Cerebellar nuclear complex (tissue), 1 donor: Measurements from ENCODE around the gene C1QTNF9.
"Not testable (repeated sequence)": the region's sequence is repeated elsewhere in the genome, so short reads cannot be mapped to it uniquely, and the experiment has no call there.

Experiments
- DNase-seq, 2 experiments: peaks; one replicate each; lab custom pipeline; 2025; lab: John Stamatoyannopoulos, UW

C1QTNF9 gene, protein sequence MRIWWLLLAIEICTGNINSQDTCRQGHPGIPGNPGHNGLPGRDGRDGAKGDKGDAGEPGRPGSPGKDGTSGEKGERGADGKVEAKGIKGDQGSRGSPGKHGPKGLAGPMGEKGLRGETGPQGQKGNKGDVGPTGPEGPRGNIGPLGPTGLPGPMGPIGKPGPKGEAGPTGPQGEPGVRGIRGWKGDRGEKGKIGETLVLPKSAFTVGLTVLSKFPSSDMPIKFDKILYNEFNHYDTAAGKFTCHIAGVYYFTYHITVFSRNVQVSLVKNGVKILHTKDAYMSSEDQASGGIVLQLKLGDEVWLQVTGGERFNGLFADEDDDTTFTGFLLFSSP

DNA sequence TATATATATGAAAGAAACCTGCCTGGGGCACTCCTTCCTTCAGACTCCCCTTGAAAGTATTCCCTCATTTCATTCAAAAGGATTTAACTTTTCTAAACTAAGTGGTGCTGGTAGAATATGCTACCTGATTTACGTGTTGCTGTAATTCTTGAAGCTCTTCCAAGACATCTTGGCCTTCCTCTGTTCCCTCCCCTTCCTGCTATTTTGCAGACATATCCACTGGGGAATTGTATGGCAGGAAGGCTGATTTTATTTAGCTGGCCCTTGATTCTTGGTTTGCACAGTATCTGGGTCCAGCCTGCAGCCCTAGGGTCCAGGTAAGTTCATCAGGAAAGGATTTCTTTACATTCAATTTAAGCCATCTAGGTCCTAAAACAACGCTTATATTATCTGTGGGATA is at the start of gene C1QTNF9:
Gene C1QTNF9 (plus strand): TSS at position 281 of the 400 bp plus-strand sequence. CDS start 6,424 bp downstream, outside the sequence.
- not testable (repeated sequence) for DNase-seq

DNA sequence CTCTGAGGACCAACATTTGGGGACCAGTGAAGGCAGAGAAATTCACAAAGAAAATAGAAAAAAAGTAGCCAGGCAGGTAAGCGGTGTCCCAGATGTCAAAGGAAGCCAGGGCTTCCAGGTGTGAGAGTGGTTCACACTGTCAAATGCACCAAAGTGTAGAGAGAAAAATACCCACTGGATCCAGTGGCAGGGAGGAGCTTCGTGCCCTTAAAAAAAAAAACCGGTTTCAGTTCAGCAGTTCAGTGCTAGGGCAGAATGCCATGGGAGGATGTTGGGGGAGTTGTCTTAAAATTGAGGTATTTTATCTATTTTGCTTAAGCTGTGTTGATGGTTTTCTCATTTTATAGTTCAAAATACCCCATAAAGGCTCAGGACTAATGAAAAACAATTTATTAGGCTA is 47.8 kb upstream of the C1QTNF9 start:
- DNase-seq = no peak

DNA sequence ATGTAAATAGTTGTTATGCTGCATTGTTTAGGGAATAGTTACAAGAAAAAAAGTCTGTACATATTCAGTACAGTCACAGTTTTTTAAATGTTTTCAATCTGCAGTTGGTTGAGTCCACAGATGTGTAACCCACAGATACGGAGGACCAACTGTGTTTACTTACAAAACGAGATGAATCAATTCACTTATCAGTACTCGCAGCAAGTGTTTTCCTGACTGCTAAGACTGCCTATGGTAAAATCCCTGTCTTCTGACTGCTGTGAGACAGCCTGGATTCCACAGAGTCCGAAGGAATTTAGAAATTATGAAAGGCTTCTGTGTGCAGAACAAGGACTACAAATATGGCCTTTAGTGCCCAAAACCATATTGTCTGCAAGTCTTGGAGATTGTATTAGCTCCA is 45.7 kb upstream of the C1QTNF9 start:
- no peak for DNase-seq

DNA sequence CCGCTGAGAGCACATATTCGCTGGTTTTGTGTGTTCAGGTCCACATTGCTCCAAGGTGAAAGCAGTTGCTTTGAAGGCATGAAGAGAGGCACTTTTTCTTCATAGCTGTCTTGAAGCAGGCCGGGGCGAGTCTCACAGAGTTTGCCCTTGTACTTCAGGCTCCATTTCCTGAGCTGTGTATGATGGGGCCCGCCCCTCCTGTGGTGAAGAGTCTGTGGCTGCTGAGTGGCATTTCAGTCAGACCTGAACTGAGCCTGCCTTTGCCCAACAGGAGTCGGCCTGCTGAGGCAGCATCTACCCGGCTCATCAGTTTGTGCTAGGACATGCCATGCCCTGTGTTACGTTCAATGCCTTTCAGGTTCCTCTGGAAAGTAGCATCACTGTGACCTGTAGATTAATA is 44.4 kb upstream of the C1QTNF9 start:
- no peak for DNase-seq

DNA sequence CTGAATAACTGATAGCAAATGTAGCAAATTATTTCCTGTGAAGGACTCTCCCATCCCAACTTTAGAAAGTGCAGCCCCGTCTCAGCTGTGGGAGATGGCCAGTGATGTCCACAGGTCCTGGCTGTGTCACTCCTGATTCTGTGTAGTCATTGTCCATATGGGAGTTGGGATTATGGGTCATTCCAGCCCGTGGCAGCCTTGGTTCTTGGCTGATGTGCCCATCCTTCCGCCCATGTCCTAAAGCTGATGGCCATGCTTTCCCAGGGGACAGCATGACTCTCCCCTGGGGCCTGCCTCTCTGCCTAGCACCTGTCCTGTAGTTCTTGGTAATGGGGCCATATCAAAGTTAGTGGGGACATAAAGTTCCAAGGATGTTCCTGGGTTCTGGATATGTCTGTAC is 43.9 kb upstream of the C1QTNF9 start:
- no peak for DNase-seq

DNA sequence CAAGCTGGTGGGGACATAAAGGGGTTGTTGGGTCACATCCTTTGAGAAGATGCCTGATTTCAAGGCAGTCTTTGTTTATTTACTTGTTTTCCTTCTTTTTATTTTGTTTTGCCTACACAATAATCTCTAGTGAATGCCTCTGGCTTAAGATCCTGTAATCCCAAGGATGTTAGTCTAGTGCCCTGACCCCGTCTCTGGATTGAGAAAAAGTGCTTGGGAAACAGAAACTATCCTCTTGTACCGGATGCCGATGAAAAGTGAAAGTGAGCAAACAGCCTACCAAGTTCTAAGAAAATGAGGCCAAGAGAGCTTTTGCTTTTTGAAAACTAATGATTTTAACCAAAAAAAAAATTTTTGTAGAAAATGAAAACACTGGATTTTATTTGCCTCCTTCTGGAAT is 42.1 kb upstream of the C1QTNF9 start:
- DNase-seq = no peak

DNA sequence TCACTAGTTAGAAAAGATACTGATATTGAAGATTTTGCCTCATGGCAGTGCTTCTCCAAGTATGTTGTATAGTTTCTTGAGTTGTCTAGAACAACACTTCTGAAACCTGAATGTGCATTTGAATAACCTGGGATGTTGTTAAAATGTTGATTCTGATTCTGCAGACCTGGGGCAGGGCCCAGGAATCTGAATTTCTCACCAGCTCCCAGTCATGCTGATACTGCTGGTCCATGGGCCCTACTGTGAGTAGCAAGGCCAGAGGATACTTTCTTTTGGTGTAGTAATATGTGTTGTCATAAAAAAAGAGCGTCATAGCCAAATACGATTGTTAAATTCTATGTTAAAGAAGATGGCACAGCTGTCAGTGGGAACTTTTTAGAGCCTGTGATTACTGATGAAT is 41.6 kb upstream of the C1QTNF9 start:
- no peak for DNase-seq

DNA sequence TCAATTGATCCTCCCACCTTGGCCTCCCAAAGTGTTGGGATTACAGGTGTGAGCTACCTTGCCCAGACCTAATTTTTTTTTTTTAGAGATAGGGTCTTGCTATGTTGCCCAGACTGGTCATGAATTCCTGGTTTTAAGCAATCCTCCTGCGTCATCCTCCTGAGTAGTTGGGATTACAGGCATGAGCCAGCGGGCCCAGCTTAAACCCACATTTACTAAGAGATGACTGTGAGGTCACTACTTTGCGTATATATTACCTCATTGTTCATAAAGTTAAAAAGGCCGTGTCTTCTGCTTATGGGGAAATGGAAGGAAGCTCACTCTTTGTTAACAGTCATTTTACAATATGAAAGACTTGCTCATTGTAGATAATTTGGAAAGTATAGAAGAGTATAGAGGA is 39.6 kb upstream of the C1QTNF9 start:
- DNase-seq = no peak

DNA sequence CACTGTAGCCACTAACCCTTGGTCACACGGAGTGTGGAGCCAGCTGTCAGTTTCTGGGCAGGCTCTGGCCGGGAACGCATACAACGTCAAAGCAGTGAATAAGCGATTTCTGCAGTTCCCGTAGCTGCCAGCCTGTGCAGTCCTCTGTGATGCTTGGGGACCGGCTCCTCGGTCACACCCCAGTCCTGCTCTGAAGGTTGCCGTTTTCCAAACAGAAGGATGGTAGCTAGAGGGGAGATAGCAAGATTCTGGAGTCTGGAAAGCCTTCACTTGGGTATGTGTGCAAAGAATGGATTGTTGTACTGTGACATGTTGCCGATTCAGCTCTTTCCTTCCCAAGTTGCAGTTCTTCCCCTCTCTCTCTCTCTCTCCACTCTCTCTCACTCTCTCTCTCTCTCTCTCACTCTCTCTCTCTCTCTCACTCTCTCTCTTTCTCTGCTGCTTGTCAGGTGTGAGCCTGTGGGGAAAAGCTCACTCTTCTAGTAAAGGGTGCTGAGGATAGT is 38.7 kb upstream of the C1QTNF9 start:
- no peak for DNase-seq

DNA sequence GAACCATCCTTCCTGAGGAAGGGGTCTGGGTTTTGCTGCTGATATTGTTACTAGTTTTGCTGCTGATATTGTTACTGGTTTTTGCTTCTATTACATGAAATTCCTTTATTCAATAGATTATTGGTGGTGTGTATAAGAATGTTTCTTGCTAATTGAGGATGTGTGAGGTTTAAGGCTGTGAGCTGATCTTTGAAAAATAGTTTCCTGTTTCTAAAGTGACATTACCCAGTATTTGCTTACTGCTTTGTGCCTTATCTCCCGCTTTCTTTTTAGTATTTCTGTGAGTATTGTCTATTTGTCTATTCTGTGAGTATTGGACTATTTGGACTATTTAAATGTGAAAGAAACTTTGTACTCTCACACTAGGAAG is 38.2 kb upstream of the C1QTNF9 start:
- DNase-seq = no peak

DNA sequence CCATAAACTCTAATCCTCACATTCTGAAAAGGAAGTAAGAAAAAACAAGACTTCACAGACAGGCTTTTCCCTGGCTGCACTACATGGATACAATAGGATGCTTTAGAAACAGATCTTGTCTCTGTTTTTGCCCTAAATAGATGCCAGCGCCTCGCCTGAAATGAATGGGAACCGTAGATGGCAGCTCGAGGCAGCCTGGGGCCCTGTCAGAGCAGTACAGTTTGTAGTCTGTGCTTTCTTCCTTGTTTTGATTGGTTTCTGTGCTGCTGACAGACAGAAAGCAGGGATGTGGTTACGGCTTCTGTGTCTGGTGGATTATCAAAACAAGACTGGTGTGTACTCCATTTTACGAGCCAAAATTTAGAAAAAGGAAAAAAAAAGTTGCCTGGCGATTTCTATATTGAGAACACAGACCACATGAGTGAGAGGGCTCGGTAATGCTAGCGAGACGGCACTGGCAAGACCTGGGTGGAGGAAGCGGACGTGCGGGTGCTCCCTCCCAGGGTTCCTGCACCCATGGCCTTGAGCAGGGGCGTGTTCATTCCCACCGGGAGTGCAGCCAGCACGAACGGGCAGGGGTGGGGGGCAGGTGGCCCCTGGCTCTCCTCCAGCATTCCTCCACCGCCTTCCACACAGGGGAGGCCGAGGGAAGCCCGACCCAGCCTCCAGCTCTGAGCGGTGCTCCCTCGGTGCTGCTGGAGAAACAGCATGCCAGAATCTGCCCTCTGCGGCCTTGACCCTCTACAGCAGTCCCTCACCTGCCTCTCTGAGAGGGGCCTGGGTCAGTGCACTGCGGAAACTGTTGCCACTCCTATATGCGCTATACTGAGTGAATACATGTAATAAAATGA is 37.6 kb upstream of the C1QTNF9 start:
- no peak for DNase-seq

DNA sequence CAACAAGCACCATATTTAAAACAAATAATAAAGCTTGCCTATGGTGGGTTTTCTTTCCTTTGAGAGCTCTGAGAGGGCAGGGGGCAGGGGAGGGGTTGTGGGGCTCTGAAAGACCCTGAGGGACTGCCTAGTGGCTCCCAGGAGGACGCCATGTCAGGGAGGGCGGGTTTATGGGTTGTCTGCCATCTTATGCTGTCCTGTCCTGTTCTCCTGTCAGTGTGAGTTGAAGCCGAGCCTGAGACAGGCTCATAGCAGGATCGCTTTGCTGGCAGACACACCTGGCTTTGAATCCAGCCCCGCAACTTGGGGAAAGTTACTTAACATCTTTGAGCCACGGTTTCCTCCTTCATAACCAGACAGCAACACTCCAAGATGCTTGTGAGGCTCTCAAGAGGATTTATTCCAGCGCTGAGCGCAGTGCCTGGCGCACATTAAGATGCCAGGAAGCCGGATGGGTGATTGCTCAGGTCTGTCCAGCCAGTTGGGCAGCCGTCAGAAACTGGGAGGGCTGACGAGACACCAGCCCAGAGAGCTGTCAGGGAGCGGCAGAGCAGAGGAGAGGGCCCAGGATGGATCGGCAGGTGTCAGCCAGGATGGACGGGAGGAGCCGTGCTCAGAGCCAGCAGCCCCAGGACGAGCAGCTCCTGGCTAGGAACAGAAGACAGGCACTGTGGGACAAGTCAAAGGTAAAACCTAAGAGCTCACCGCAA is 36.8 kb upstream of the C1QTNF9 start:
- DNase-seq = no peak

DNA sequence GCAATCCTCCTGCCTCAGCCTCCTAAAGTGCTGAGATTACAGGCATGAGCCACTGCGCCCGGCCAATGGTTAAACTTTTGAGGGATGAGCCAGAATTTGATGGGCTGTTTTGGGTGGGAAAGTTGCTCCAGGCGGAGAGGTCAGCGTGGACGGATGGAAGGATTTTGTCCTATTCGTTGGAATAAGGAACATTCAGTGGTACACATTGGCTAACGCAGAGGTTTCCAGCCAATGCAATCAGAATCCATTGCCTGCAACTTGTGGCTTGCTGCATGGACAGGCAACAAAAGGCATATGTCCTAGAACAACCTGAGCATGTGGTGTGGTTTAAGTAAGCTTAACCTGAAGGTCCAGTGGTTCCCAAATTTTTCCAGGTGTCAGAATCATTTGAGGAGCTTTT is 35.5 kb upstream of the C1QTNF9 start:
- DNase-seq = no peak

DNA sequence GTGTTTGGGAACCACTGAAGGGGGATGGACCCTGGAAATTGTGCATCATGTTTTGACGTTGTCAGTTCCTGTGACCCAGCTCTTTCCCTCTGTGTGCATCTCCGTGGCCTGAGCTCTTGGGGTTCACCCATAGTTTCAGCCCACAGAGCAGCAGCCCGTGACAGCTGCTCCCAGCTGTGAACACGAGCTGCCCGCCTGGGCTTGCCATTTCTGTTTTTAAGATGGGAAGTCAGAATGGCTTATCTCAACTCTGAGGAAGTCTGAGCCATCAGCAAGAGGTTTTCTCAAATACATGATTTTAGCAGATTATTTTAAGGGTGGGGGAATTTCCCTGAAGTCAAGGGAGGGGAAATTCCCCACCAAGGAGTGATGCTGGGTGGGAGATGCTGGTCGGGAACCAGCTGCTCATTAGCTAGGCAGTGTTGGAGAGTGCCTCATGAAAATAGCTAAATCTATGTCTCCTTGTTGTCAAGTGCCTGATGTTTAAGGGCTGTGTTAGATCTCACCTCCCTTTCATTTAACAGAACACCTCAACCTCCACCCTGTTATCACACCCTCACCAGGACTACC is 34.8 kb upstream of the C1QTNF9 start:
- DNase-seq = no peak

DNA sequence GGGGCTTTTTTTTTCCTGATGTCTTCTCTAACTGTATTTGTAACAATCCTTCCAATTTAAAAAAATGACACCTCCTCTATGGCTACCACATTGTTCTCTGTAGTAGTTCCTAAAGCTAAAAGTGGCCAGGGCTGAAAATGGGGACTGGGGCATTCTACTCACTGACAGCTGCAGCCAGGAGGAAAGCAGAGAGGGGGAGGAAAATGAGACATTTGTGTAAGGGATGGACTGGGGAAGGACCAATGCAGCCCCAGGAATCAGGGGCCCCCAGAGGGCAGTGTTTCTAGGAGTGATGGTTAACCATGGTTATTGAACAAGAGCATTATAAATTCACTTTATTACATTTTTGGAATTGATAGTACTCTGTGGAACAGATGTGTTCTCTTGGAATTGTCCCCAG is 34.3 kb upstream of the C1QTNF9 start:
- DNase-seq = no peak

DNA sequence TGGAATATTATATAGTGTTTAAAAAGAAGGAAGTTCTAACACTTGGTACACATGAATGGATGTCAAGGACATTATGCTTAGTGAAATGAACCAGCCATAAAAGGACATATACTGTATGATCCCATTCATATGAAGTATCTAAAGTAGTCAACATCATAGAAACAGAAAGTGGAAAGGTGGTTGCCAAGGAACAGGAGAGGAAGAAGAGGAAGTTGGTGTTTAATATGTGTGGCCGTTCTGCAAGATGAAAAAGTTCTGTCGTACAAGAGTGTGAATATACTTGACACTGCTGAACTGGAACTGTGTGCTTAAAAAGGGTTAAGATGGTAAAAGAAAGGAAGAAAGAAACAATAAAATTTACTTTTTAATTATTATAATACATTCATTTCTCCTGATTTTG is 33.1 kb upstream of the C1QTNF9 start:
- DNase-seq = no peak

DNA sequence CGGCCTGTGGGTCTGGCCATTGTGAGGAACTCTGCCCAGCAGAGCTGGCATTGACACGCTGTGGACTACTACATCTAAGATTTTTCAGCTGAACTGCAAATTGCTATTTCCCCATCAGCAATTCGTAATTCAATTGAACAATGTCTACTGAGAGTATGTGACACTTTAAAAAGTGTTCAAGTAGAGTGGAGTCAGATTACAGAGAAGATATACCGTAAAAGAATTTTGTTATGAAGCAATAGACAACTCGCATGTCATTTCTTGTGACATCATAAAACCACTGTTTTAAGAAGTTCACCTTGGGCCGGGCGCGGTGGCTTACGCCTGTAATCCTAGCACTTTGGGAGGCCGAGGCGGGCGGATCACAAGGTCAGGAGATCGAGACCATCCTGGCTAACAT is 32.5 kb upstream of the C1QTNF9 start:
- DNase-seq = no peak

DNA sequence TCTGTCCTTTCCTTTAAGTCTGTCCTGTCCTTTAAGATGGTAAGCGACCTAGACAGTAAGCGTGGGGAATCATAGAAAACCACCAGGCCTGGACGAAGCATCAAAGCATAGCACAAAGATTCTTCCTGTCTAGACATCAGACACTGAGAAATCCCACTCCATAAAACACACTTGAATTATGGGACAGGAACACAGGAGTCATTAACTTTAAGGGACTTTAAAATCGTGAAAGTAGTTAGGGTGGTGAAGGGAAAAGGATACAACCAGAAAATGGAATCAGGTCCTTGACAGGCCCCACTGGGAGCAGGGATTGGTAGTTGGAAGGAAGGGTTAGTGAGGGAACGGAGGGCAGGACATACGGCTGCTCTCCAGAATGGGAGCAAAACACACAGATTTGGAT is 31.6 kb upstream of the C1QTNF9 start:
- no peak for DNase-seq

DNA sequence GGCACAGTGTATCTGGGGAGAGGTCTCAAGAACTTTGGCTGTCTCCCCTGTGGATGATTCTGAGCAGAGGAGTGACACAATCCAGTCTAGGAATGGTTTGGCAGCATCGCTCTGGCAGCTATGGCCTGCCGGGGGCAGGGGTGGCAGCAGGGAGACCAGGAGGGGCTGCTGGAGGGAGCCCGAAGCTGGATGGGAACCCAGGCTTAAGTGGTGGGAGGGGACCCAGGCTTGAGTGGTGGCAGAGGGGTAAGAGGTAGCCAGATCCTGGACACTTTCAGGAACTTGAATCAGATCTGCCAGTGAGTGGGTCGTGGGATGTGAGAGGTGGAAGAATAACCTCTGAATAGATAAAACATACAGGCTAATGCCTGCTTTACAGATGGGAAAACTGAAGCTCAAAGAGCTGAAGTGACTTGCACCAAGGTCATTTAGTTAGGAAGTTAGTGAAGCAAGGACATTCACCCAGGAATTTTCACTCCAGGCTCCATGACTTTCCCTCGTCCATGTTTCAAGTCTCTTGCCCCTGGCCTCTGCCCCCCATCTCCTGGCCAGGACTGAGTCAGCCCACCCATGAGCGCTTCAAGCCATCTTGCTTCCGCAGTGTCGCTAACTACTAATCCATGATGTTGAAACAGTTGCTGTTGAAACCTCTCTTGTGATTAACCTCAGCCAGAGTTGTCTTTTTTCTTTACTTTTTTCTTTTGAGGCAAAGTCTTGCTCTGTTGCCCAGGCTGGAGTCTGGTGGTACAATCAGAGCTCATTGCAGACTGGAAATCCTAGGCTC is 29.9 kb upstream of the C1QTNF9 start:
- no peak for DNase-seq

DNA sequence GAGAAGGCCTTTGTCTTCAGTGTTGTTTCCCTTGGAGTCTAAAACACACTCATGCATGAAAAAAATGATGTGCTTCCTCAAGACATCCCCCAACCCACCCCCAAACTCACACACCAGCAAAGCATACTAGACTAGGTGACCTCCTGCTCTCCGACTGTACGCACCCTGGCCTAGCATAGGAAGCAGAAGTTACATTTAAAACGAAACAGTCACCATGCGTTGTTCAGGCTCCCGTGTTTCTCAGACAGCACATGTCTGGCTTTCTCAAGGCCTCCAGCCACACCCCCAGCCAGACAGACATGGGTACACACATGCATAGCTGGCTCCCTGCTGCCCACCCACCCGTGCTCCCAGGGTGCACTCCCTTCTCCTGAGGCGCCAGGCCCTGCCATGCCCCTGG is 28.7 kb upstream of the C1QTNF9 start:
- no peak for DNase-seq

DNA sequence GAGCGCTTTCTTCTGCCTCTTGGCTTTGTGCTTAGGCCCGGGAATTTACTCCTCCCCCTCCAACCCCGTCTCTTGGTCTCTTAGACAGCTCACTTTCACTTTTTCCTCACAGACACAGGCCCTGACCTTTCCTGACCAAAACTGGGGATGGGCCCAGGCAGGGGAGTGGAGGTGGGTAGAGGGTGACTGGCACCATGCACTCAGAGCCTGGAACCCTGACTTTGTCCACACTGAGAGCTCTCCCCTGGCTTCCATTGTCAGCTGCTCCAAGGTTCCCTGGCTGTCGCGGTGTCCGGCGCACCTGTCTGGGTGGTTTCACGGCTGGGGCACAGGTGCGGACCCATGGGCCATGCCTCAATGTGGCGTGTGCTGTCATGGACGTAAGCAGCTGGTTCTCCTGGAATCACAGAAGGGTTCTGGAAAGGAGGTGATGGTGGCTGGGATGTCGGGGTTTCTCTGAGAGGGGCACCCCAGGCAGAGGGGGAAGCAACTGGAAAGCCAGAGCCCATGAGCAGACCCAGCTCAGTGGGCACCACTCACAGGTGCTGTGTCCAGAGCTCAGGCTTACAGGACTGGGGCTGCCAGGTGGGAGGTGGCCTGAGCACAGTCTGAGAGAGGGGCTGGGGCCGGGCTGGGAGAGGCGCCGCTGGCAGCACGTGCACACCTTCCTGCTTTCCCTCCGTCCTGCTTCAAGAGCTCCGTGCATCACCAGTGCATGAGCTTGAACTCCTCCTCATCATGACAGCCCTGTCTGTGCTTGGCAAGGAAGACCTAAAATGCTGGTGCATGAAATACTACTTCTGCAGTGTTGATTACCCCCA is 28.0 kb upstream of the C1QTNF9 start:
- no peak for DNase-seq
